Measurements from ENCODE around the gene NSMCE1.

GRCh38 chr16:27304881-27305745, 36.5 kb upstream of the NSMCE1 start:
- TF ChIP-seq CTCF (IDR thresholded peaks at IDR 0.05 in 8 of 11, conservative IDR thresholded peaks at IDR 0.05 in 3 of 11) (no peak), POLR2AphosphoS5 (IDR thresholded peaks at IDR 0.05) (no peak), POLR2A (IDR thresholded peaks at IDR 0.05) (no peak)

Data from spleen (tissue), 7 donors.